Bronchial epithelial cell (primary cell): ENCODE measurements around the gene SNX1. TPM values are rescaled to one million over a fixed set of nuclear protein-coding genes. Genes with fewer than 3 reads are reported as not detected.

ENCODE experiments used
- DNase-seq: peaks from one replicate; pipeline ENCODE4 v3.0.0-alpha.2; 2010; ENCODE audit warnings: low read depth
- FAIRE-seq: peaks from 2 replicates; lab custom pipeline; 2011; peaks lifted over from hg19 to GRCh38; lab: Jason Lieb, UNC
- H3K27me3 ChIP-seq: 2 replicates; pipeline ENCODE4 v1.5.1; 2011; ENCODE audit warnings: low read length; ENCODE audit not compliant: control insufficient read depth, insufficient read depth
- H3K36me3 ChIP-seq: 2 replicates; pipeline ENCODE4 v1.5.1; 2011; ENCODE audit warnings: low read length; ENCODE audit not compliant: control insufficient read depth, insufficient read depth
- H3K4me3 ChIP-seq: 2 replicates; pipeline ENCODE4 v1.5.1; 2011; ENCODE audit warnings: mild to moderate bottlenecking, low read depth, low read length, control low read depth
- CTCF ChIP-seq: IDR thresholded peaks from 2 replicates; pipeline ENCODE4 v1.5.1; 2011; ENCODE audit warnings: mild to moderate bottlenecking, moderate library complexity, low read length, control low read depth, inconsistent platforms; ENCODE audit not compliant: insufficient read depth, severe bottlenecking
- total RNA-seq: library from RNA; depleted of rRNA; stranded (reverse); fragments of >200 nt; gene quantifications from 2 replicates; pipeline ENCODE4 v1.2.1, GENCODE V29; 2014

SNX1 gene
- total RNA-seq, 1 donor from 2014 or later = 28.7 TPM

GRCh38 chr15:64133623-64134344, 38.0 kb downstream of the SNX1 start:
- Histone ChIP-seq H3K36me3 (peaks cover 36% of the 10 kb centered on the region), H3K27me3 (no peaks in the 10 kb centered on the region), H3K4me3 (no peak overlapping the region)
- TF ChIP-seq CTCF = no peak
- DNase-seq (no peak), FAIRE-seq (no peak)

DNA sequence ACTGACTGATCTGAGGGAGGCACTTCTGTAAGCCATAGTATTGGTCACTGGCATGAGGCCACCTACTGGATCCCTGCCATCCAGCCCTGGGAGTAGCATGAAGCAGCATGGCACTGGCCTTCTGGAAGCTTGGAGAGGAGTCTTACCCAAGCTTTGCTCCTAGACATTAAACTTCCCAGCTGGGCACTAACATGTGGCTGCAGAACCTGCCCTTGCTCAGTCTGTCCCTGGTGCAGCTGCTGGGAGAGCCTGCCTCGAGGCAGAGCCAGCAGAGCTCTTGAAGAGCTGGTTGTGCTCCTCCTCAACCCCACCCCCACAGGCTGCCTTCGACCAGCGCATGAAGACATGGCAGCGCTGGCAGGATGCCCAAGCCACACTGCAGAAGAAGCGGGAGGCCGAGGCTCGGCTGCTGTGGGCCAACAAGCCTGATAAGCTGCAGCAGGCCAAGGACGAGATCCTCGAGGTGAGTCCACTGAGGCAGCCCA, 38.6 kb downstream of the SNX1 start:
- Histone ChIP-seq H3K27me3 (no peaks in the 10 kb centered on the region), H3K36me3 (peaks cover 36% of the 10 kb centered on the region), H3K4me3 (no peak overlapping the region)
- no peak for TF ChIP-seq CTCF
- DNase-seq (no peak), FAIRE-seq (no peak)

- FAIRE-seq (no peak), DNase-seq (no peak)
- Histone ChIP-seq H3K27me3 (no peaks in the 10 kb centered on the region), H3K36me3 (peaks cover 28% of the 10 kb centered on the region), H3K4me3 (no peak overlapping the region)
- TF ChIP-seq CTCF = no peak
Measured at GRCh38 chr15:64136347-64136746, 40.6 kb downstream of the SNX1 start.

- Histone ChIP-seq H3K27me3 (no peaks in the 10 kb centered on the region), H3K36me3 (peaks cover 22% of the 10 kb centered on the region), H3K4me3 (no peak overlapping the region)
- FAIRE-seq (no peak), DNase-seq (no peak)
- TF ChIP-seq CTCF = no peak
Measured at GRCh38 chr15:64137226-64137833, 41.5 kb downstream of the SNX1 start.

GRCh38 chr15:64138331-64138941, 42.7 kb downstream of the SNX1 start:
- H3K4me3 ChIP-seq = no peak overlapping the region
- DNase-seq = no peak
- H3K27me3 ChIP-seq = no peaks in the 10 kb centered on the region
- peaks cover 25% of the 10 kb centered on the region for H3K36me3 ChIP-seq
- no peak for FAIRE-seq
- no peak for TF ChIP-seq CTCF
